GM18519 (cell line): ENCODE measurements around the gene ZNF311.

Experiments used
- ATAC-seq: cut with Tn5 transposase; IDR thresholded peaks from one replicate; pipeline ENCODE4 v1.9.1; 2021; ENCODE audit warnings: mild to moderate bottlenecking, moderate library complexity; ENCODE audit not compliant: unreplicated experiment, low FRiP score

The ZNF311 gene

DNA sequence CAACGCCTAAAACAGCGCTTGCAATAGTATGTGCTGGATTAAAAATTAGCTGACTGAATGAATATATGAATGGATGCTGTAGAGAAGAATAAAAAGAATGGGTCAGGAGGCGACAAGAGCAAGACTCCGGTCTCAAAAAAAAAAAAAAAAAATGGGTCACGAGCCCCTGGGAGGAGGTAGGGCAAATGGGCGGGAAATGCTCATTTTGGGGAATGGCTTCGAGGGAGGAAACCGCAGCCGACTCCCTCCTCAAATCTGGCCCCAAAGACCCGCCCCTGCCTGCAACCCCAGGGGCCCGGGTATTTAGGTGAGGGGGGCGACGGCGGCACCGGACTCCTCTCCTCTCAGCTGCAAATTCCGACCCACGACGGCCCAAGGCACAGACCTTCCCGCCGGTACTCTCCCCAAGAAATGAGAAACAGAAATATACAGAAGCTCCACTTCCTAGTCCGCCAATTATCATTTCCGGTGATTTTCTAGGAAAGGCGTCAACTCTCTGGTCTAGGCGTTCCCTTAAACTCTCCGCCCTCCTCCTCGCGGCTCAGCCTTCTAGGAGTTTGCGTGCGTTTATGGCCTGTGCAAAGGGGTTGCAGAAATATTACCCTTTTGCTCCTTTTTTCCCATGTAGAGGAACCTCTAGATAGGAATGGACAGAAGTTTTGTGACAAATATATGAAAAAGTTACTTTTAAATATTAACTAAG is at the start of gene ZNF311:
ZNF311 (minus strand) TSS at position 133 of the 703 bp plus-strand sequence. CDS start 1,361 bp downstream, outside the sequence.
- no peak for ATAC-seq

GRCh38 chr6:29051680-29052079 is 46.6 kb upstream of the ZNF311 start:
- ATAC-seq, result no peak

DNA sequence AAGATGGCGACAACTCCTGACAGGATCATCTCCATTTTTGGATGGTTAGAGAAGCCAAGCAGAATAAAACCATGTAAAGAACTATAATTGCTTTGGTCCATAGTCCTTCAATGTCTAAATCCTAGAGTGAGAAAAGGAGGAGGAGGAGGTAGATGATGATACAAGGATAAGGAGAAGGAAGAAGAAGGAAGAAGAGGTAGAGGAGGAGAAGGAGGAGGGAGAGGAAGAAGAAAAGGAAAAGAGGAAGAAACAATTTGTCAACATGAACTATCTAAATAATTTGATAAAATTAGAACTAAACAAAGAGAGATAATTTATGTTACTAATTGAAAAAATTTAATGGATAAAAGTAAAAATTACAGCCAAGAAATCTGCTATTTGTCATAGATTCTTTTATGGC is 40.0 kb upstream of the ZNF311 start, which contains the start of gene OR2W1:
OR2W1 (minus strand) TSS at position 101 of the 400 bp plus-strand sequence; CDS start at position 101, 0 bp downstream.
- no peak for ATAC-seq

DNA sequence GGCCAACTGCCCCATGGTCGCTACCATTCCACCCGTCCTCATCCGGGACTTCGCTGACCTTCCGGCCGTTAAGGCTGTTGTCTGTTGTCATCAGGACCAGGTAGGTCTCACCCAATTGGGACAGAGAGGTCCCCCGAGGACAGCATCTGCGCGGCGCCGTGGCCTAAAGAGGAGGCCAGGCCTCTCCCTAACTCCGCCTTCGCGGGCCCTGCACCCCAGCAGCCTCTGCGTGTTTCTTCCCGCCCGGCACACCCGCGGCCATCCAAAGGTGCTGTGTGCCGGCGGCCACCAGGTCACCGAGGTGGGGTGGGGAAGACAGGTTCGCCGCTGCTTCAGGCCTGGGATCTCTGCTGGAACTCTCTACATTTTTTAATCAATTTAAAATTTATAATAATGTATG is 30.8 kb upstream of the ZNF311 start:
- ATAC-seq, result no peak

DNA sequence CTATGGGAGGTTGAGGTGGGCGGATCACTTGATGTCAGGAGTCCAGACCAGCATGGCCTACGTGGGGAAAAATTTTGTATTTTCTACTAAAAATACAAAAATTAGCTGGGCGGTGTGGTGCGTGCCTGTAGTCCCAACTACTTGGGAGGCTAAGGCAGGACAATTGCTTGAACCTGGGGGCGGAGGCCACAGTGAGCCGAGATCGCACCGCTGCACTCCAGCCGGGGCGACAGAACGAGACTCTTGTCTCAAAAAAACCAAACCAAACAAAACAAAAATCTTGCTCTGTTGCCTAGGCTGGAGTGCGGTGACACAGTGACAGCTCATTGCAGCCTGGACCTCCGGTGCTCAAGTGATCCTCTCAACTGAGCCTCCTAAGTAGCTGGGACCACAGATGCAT is 23.7 kb upstream of the ZNF311 start:
- no peak for ATAC-seq

DNA sequence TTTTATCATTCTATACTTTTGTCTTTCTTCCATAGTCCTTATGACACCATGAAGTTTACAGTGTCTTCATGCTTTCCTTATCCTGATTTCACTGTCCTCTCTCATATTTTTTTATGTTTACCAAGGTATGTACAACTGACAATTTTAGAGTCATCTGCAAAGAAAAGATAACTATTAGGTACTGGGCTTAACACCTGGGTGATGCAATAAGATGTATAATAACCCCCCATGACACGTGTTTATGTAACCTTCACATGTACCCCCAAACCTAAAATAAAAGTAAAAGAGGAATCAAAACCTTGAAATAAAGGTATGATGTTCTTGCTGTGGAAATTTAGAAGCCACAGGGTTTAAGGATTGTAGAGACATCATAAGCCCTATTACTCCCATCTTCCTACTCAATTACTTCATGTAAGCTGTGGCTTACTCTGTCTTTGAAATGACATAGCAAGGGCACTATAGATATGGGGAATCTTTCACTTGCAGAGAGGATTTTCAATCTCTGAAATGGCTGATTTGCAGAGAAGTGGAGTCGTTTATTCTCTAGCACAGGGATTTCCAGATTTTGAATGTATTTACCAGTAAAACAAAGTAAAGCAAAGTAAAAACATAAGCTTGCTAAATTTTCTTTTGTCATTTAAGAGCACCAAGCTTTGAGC is 20.9 kb upstream of the ZNF311 start:
- ATAC-seq, result no peak

DNA sequence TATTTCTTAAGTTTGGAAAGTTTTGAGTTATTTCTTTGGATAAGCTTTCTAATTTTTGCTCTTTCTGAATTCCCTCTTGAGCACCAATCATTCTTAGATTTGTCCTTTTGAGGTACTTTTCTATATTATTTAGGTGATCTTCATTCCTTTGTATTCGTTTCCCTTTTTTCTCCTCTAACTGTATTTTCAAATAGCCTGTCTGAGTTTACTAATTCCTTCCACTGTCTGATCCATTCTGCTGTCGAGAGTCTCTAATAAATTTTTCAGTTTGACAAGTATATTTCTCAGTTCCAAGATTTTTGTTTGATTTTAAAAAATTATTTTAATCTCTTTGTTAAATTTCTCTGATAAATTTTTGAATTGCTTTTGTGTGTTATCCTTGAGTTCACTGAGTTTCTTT is 16.3 kb upstream of the ZNF311 start:
- ATAC-seq, result no peak

DNA sequence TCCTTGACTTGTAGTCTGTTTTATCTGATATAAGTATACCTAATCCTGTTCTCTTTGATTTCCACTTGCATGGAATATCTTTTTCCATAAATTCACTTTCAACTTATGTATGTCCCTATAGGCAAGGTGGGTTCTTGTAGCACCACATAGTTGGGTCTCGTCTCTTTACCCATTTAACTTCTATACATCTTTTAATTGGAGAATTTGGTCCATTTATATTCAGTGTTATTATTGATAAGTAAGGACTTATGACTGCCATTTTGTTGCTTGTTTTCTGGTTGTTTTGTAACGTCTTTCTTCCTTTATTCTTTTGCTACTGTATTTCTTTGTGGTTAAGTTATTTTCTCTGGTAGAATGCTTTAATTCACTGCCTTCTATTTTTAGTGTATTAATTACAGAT is 14.5 kb upstream of the ZNF311 start:
- ATAC-seq, result no peak

DNA sequence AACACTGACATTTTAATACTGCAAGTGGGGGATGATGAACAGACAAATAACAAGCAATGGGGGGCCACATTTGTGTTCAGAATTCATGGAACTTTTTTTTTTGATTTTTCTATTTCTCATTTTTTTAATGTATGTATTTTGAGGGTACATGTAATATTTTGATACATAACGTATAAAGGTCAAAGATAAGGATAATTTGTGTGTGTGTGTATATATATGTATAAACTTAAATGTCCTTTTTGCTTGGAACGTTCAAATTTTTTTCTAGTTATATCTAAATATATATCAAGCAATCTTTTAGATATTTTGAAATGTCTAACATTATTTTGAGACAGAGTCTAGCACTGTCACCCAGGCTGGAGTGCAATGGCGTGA is 12.3 kb upstream of the ZNF311 start:
- no peak for ATAC-seq

- ATAC-seq, result peak; percentile 59
Observed at GRCh38 chr6:29016559-29017427, 11.7 kb upstream of the ZNF311 start.

- no peak for ATAC-seq
Observed at GRCh38 chr6:29014729-29015608, 9.9 kb upstream of the ZNF311 start.

GRCh38 chr6:29011276-29011734 is 6.2 kb upstream of the ZNF311 start:
- no peak for ATAC-seq

DNA sequence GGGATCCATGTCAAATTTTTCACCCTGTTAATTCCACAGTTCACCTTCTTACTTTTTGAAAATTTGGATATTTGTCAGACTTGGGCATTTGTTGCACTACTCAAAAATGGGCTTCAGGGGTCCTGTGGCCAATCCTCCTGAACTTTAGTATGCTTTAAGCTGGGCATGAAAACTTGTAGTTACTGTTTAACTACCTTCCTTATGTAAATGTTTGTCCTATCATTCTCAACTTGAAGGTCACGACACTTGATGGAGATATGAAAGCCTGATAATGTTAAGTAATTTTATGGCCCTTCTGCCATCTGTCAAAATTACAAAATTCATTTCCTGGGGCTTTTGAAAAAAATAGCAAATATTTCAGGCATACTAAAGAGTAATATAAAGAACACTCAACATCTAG is 4.2 kb upstream of the ZNF311 start:
- ATAC-seq, result no peak

DNA sequence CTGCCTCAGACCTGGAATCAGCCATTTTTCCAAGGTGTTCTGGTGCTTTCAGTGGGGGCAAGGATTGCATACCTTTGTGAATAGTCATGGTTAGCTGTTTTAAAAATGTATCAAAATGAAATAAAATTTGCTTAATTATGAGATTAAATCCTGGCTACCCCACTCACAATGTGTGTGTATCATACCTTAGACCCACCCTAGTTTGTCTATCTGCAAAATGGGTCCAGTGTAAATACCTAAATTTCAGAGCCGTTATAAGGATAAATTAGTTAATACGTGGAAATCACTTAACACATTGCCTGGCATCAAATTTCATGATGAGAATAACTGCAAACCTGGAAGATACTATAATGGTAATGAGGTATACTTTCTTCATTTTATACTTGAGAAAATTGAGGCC is 3.0 kb upstream of the ZNF311 start:
- no peak for ATAC-seq

- ATAC-seq, result no peak
Observed at GRCh38 chr6:28996844-28997510, 8.1 kb downstream of the ZNF311 start.

- ATAC-seq, result no peak
Observed at GRCh38 chr6:28995093-28995650, 9.9 kb downstream of the ZNF311 start.

- ATAC-seq, result no peak
Observed at GRCh38 chr6:28988536-28989311, 16.4 kb downstream of the ZNF311 start.

GRCh38 chr6:28985462-28986164 is 19.5 kb downstream of the ZNF311 start:
- ATAC-seq, result no peak
